HepG2 (cell line): ENCODE measurements around the gene LDHB. TPM values are rescaled to one million over a fixed set of nuclear protein-coding genes. Genes with fewer than 3 reads are reported as not detected.

ENCODE experiments used
- BCL6 ChIP-seq: IDR thresholded peaks from 2 replicates; pipeline ENCODE4 v1.6.1; 2016; ENCODE audit warnings: missing genetic modification reagents, missing compliant biosample characterization
- BRF2 ChIP-seq: sonication (generic); formaldehyde crosslinking; IDR thresholded peaks from 2 replicates; pipeline ENCODE4 v1.8.1; 2022; ENCODE audit warnings: mild to moderate bottlenecking, missing genetic modification reagents
- CAMTA2 ChIP-seq: sonication (generic); formaldehyde crosslinking; IDR thresholded peaks from 2 replicates; pipeline ENCODE4 v1.4.0; 2020; ENCODE audit warnings: mild to moderate bottlenecking, missing genetic modification reagents, borderline replicate concordance
- CC2D1A ChIP-seq: sonication (generic); formaldehyde crosslinking; IDR thresholded peaks from 2 replicates; pipeline ENCODE4 v1.8.1; 2023; ENCODE audit warnings: mild to moderate bottlenecking, missing genetic modification reagents
- CEBPG ChIP-seq: IDR thresholded peaks from 2 replicates; pipeline ENCODE4 v1.6.1; 2016
- MEIS1 ChIP-seq: sonication (generic); formaldehyde crosslinking; IDR thresholded peaks from 2 replicates; pipeline ENCODE4 v1.9.0; 2021; ENCODE audit warnings: mild to moderate bottlenecking, missing genetic modification reagents, moderate library complexity, borderline replicate concordance
- RARG ChIP-seq: sonication (generic); formaldehyde crosslinking; IDR thresholded peaks from 2 replicates; pipeline ENCODE4 v1.4.0; 2020; ENCODE audit warnings: low read depth, mild to moderate bottlenecking, missing genetic modification reagents
- TFAP4 ChIP-seq: sonication (generic); IDR thresholded peaks from 2 replicates; pipeline ENCODE4 v1.6.1; 2016; ENCODE audit warnings: low read depth, borderline replicate concordance
- ZKSCAN5 ChIP-seq: sonication (generic); formaldehyde crosslinking; IDR thresholded peaks from 2 replicates; pipeline ENCODE4 v1.5.1; 2020; ENCODE audit warnings: mild to moderate bottlenecking, missing genetic modification reagents
- ZNF136 ChIP-seq: sonication (generic); formaldehyde crosslinking; IDR thresholded peaks from 2 replicates; pipeline ENCODE4 v1.8.1; 2022; ENCODE audit warnings: low read depth, mild to moderate bottlenecking, moderate library complexity, missing genetic modification reagents
- ZNF333 ChIP-seq: sonication (generic); formaldehyde crosslinking; IDR thresholded peaks from 2 replicates; pipeline ENCODE4 v1.4.0; 2020; ENCODE audit warnings: mild to moderate bottlenecking, missing genetic modification reagents, borderline replicate concordance
- ZNF614 ChIP-seq: IDR thresholded peaks from 2 replicates; pipeline ENCODE4 v1.6.1; 2018; ENCODE audit warnings: missing biosample characterization, missing genetic modification reagents, inconsistent platforms, borderline replicate concordance
- ZNF709 ChIP-seq: sonication (generic); formaldehyde crosslinking; IDR thresholded peaks from 2 replicates; pipeline ENCODE4 v1.5.0; 2020; ENCODE audit warnings: mild to moderate bottlenecking, missing genetic modification reagents
- ZSCAN25 ChIP-seq: sonication (generic); formaldehyde crosslinking; IDR thresholded peaks from 2 replicates; pipeline ENCODE4 v1.8.0; 2022; ENCODE audit warnings: mild to moderate bottlenecking, missing genetic modification reagents
- polyA plus RNA-seq, 8 experiments: library from polyadenylated mRNA; depleted of rRNA in 3 of 8; stranded (reverse) in 7 of 8; unstranded in 1 of 8; fragments of >200 nt; fragmentation: Illumina TruSeq in 4 of 8; extraction: Trizol in 4 of 8; gene quantifications; 2 replicates each; pipeline versions ENCODE4 v1.2.1 to v1.2.3, GENCODE V29; 2011 to 2016; ENCODE audit warnings: low read depth in 4 of 8, missing spikeins in 1 of 8, mixed read lengths in 1 of 8; ENCODE audit not compliant: insufficient read depth in 1 of 8
- total RNA-seq, 5 experiments: library from RNA; depleted of rRNA; stranded (reverse); fragments of >200 nt; fragmentation: Illumina TruSeq; extraction: Trizol; gene quantifications; 2 replicates each; pipeline ENCODE4 v1.2.3, GENCODE V29; 2016; ENCODE audit warnings: low read depth in 1 of 5
- TF ChIP-seq, protein P1 (sequence below), 2 experiments: IDR thresholded peaks; 2 replicates each; pipeline ENCODE4 v1.6.1; 2011 to 2012; ENCODE audit warnings: low read length in 2 of 2, borderline replicate concordance in 1 of 2, low read depth in 1 of 2, mild to moderate bottlenecking in 1 of 2, moderate library complexity in 1 of 2
- TF ChIP-seq, protein P2 (sequence below): sonication (generic); formaldehyde crosslinking; conservative IDR thresholded peaks from 2 replicates; pipeline ENCODE4 v1.4.0; 2020; ENCODE audit warnings: missing genetic modification reagents

LDHB gene
- total and polyA plus RNA-seq, 2 of the 13 experiments (the other 11 are each of a cell fraction or from before 2014, with no cell fraction given) = 0.08 TPM; not detected in 1

DNA sequence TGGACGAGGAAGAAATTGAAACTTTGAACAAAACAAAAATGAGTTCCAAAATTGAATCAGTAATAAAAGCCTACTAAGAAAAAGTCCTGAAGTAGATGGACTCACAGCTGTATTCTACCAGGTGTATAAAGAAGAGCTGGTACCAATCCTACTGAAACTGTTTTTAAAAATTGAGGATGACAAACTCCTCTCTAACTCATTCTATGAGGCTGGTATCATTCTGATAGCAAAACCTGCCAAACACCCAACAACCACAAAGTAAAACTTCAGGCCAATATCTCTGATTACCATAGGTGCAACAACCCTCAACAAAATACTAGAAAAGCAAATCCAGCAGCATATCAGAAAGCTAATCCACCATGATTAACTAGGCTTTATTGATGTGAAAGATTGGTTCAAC lies 33.9 kb upstream of the LDHB start (continued):
- TF ChIP-seq, protein P1, sequence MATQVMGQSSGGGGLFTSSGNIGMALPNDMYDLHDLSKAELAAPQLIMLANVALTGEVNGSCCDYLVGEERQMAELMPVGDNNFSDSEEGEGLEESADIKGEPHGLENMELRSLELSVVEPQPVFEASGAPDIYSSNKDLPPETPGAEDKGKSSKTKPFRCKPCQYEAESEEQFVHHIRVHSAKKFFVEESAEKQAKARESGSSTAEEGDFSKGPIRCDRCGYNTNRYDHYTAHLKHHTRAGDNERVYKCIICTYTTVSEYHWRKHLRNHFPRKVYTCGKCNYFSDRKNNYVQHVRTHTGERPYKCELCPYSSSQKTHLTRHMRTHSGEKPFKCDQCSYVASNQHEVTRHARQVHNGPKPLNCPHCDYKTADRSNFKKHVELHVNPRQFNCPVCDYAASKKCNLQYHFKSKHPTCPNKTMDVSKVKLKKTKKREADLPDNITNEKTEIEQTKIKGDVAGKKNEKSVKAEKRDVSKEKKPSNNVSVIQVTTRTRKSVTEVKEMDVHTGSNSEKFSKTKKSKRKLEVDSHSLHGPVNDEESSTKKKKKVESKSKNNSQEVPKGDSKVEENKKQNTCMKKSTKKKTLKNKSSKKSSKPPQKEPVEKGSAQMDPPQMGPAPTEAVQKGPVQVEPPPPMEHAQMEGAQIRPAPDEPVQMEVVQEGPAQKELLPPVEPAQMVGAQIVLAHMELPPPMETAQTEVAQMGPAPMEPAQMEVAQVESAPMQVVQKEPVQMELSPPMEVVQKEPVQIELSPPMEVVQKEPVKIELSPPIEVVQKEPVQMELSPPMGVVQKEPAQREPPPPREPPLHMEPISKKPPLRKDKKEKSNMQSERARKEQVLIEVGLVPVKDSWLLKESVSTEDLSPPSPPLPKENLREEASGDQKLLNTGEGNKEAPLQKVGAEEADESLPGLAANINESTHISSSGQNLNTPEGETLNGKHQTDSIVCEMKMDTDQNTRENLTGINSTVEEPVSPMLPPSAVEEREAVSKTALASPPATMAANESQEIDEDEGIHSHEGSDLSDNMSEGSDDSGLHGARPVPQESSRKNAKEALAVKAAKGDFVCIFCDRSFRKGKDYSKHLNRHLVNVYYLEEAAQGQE (IDR thresholded peaks at IDR 0.05; ENCODE audit: borderline replicate concordance in 1 of 2, low read depth in 1 of 2, low read length in 2 of 2) = no peak
- TF ChIP-seq RARG (CRISPR knock-in tag) = no peak
- no peak for TF ChIP-seq ZNF136 (CRISPR knock-in tag)
- no peak for TF ChIP-seq ZNF709 (CRISPR knock-in tag)
- no peak for TF ChIP-seq CAMTA2 (CRISPR knock-in tag)
- TF ChIP-seq MEIS1 (CRISPR knock-in tag) = no peak
- no peak for TF ChIP-seq CC2D1A (CRISPR knock-in tag)
- TF ChIP-seq ZNF333 (CRISPR knock-in tag) = no peak
- TF ChIP-seq ZNF614 (CRISPR knock-in tag) = no peak
- TF ChIP-seq ZKSCAN5 = no peak
- no peak for TF ChIP-seq CEBPG
- TF ChIP-seq, protein P2, sequence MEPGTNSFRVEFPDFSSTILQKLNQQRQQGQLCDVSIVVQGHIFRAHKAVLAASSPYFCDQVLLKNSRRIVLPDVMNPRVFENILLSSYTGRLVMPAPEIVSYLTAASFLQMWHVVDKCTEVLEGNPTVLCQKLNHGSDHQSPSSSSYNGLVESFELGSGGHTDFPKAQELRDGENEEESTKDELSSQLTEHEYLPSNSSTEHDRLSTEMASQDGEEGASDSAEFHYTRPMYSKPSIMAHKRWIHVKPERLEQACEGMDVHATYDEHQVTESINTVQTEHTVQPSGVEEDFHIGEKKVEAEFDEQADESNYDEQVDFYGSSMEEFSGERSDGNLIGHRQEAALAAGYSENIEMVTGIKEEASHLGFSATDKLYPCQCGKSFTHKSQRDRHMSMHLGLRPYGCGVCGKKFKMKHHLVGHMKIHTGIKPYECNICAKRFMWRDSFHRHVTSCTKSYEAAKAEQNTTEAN (CRISPR knock-in tag) = no peak
- no peak for TF ChIP-seq ZSCAN25 (CRISPR knock-in tag)
- no peak for TF ChIP-seq BRF2 (CRISPR knock-in tag)
- TF ChIP-seq BCL6 (CRISPR knock-in tag) = no peak
- TF ChIP-seq TFAP4 = no peak
